ENCODE data around the gene WDR1. TPM values are rescaled to one million over a fixed set of nuclear protein-coding genes. Genes with fewer than 3 reads are reported as not detected.

The WDR1 gene
- total and polyA plus RNA-seq, 2 of the 13 experiments (the other 11 are each of a cell fraction or from before 2014, with no cell fraction given): 106 to 198 TPM

DNA sequence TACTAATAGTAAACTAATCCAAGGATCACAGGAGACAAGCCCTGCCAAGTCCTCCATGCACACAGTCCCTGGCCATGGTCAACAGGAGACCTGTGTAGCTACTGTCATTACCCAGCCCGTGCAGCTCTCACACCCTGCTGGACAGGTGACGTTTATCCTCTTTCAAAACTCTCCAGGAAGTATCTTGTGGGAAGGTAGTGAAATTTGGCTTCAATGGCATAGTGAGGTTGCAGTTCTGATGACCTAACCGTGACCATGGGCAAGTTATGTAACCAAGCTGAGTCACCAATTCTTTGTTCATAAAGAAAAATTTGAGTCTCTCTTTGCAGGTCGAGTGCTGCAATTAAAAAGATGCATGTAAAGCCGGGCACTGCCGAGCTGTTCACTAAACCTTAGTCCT, 84.0 kb downstream of the WDR1 start (continued):
- TF ChIP-seq ZNF138 (CRISPR knock-in tag; IDR thresholded peaks at IDR 0.05; ENCODE audit: low read depth) (no peak), CHD2 (IDR thresholded peaks at IDR 0.05; ENCODE audit: low read depth, low read length) (no peak), ZNF670 (CRISPR knock-in tag; IDR thresholded peaks at IDR 0.05; ENCODE audit: borderline replicate concordance) (no peak), ZNF816 (CRISPR knock-in tag; IDR thresholded peaks at IDR 0.05; ENCODE audit: borderline replicate concordance) (no peak), NFE2L2 (IDR thresholded peaks at IDR 0.05; ENCODE audit: low read length) (no peak), ZSCAN30 (CRISPR knock-in tag; IDR thresholded peaks at IDR 0.05) (no peak), SMARCE1 (IDR thresholded peaks at IDR 0.05; ENCODE audit: borderline replicate concordance) (no peak), ARHGAP35 (CRISPR knock-in tag; IDR thresholded peaks at IDR 0.05; ENCODE audit: borderline replicate concordance) (no peak), HNRNPLL (IDR thresholded peaks at IDR 0.05; ENCODE audit: low read depth, low read length, poor library complexity, severe bottlenecking) (no peak), WIZ (CRISPR knock-in tag; IDR thresholded peaks at IDR 0.05) (no peak), POLR2AphosphoS2 (IDR thresholded peaks at IDR 0.05; ENCODE audit: low read depth, low read length) (no peak), ZNF569 (CRISPR knock-in tag; IDR thresholded peaks at IDR 0.05; ENCODE audit: borderline replicate concordance) (no peak), ZNF709 (CRISPR knock-in tag; IDR thresholded peaks at IDR 0.05) (no peak), ZNF337 (CRISPR knock-in tag; IDR thresholded peaks at IDR 0.05; ENCODE audit: borderline replicate concordance, low read depth) (no peak), ZNF30 (CRISPR knock-in tag; IDR thresholded peaks at IDR 0.05) (no peak), RXRB (CRISPR knock-in tag; IDR thresholded peaks at IDR 0.05; ENCODE audit: borderline replicate concordance) (peak; percentile 71), NCOA1 (CRISPR knock-in tag; IDR thresholded peaks at IDR 0.05) (no peak), ZNF549 (CRISPR knock-in tag; IDR thresholded peaks at IDR 0.05) (no peak), RELA (CRISPR knock-in tag; IDR thresholded peaks at IDR 0.05) (no peak), MEF2D (CRISPR knock-in tag; IDR thresholded peaks at IDR 0.05) (no peak), PRPF4 (IDR thresholded peaks at IDR 0.05; ENCODE audit: low read depth, low read length, poor library complexity, severe bottlenecking) (no peak), SMAD9 (CRISPR knock-in tag; IDR thresholded peaks at IDR 0.05) (no peak)
- TF ChIP-seq, protein P1, sequence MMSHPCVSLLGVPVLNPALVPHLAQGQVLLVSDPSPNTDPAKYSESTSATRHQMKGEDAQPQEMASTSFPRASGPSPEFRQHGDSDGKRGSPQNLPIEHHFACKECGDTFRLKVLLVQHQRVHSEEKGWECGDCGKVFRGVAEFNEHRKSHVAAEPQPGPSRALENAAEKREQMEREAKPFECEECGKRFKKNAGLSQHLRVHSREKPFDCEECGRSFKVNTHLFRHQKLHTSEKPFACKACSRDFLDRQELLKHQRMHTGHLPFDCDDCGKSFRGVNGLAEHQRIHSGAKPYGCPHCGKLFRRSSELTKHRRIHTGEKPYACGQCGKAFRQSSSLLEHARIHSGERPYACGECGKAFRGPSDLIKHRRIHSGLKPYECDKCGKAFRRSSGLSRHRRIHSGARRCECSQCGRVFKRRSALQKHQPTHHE (CRISPR knock-in tag; IDR thresholded peaks at IDR 0.05; ENCODE audit: borderline replicate concordance): no peak
- TF ChIP-seq, protein P2, sequence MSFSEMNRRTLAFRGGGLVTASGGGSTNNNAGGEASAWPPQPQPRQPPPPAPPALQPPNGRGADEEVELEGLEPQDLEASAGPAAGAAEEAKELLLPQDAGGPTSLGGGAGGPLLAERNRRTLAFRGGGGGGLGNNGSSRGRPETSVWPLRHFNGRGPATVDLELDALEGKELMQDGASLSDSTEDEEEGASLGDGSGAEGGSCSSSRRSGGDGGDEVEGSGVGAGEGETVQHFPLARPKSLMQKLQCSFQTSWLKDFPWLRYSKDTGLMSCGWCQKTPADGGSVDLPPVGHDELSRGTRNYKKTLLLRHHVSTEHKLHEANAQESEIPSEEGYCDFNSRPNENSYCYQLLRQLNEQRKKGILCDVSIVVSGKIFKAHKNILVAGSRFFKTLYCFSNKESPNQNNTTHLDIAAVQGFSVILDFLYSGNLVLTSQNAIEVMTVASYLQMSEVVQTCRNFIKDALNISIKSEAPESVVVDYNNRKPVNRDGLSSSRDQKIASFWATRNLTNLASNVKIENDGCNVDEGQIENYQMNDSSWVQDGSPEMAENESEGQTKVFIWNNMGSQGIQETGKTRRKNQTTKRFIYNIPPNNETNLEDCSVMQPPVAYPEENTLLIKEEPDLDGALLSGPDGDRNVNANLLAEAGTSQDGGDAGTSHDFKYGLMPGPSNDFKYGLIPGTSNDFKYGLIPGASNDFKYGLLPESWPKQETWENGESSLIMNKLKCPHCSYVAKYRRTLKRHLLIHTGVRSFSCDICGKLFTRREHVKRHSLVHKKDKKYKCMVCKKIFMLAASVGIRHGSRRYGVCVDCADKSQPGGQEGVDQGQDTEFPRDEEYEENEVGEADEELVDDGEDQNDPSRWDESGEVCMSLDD (CRISPR knock-in tag; IDR thresholded peaks at IDR 0.05; ENCODE audit: borderline replicate concordance): no peak
- TF ChIP-seq, protein P3, sequence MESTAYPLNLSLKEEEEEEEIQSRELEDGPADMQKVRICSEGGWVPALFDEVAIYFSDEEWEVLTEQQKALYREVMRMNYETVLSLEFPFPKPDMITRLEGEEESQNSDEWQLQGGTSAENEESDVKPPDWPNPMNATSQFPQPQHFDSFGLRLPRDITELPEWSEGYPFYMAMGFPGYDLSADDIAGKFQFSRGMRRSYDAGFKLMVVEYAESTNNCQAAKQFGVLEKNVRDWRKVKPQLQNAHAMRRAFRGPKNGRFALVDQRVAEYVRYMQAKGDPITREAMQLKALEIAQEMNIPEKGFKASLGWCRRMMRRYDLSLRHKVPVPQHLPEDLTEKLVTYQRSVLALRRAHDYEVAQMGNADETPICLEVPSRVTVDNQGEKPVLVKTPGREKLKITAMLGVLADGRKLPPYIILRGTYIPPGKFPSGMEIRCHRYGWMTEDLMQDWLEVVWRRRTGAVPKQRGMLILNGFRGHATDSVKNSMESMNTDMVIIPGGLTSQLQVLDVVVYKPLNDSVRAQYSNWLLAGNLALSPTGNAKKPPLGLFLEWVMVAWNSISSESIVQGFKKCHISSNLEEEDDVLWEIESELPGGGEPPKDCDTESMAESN (CRISPR knock-in tag; conservative IDR thresholded peaks at IDR 0.05): no peak
- TF ChIP-seq, protein P4, sequence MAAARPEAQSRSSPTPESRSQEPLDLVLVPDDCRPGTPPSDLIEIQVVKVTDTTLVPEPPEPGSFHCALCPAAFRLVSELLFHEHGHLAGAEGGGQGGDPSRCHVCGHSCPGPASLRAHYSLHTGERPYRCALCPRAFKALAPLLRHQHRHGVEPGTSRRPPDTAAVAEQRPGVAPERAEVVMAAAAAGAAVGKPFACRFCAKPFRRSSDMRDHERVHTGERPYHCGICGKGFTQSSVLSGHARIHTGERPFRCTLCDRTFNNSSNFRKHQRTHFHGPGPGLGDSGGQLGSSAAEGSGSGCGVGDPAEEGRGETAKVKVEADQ (CRISPR knock-in tag; IDR thresholded peaks at IDR 0.05; ENCODE audit: borderline replicate concordance): no peak
